Endothelial cell of umbilical vein (primary cell): Measurements from ENCODE around the gene DNAJC6. TPM values are rescaled to one million over a fixed set of nuclear protein-coding genes. Genes with fewer than 3 reads are reported as not detected.

Experiments
- BruUV-seq: library from RNA; stranded (reverse); fragments of 400-500 nt; replicated peaks from 2 replicates; lab custom pipeline; 2021; lab: Mats Ljungman, UMichigan
- CTCF ChIA-PET: fragments of 300-600, 350-600 bp; sonication (Branson Sonifier 250); formaldehyde crosslinking; loops from one replicate; lab custom pipeline; 2021; ENCODE audit warnings: antibody characterized with exemption, inconsistent platforms; lab: Charles Lee
- POLR2A ChIA-PET: fragments of 300-600, 350-600 bp; sonication (Branson Sonifier 250); formaldehyde crosslinking; loops from one replicate; lab custom pipeline; 2021; ENCODE audit warnings: antibody characterized with exemption, inconsistent platforms; lab: Charles Lee
- DNase-seq: peaks from one replicate; pipeline ENCODE4 v3.0.0-alpha.2; 2011; ENCODE audit warnings: low read depth, low spot score
- FAIRE-seq: peaks from 2 replicates; lab custom pipeline; 2011; peaks lifted over from hg19 to GRCh38; lab: Jason Lieb, UNC
- H2AFZ ChIP-seq: 2 replicates; pipeline ENCODE4 v1.6.0; 2012; ENCODE audit warnings: low read depth, low read length, control low read depth, inconsistent platforms
- H3K27ac ChIP-seq: 2 replicates; pipeline ENCODE4 v1.5.1; 2011; ENCODE audit warnings: low read depth, mild to moderate bottlenecking, control low read depth, low read length, moderate library complexity; ENCODE audit not compliant: insufficient read depth
- H3K27me3 ChIP-seq, 2 experiments: 2 replicates each; pipeline versions ENCODE4 v1.6.0 to v1.6.1; 2011; ENCODE audit warnings: low read length in 2 of 2, mixed read lengths in 1 of 2; ENCODE audit not compliant: control insufficient read depth in 2 of 2, insufficient read depth in 2 of 2
- H3K36me3 ChIP-seq, 2 experiments: 2 replicates in 1 of 2; 3 replicates in 1 of 2; pipeline ENCODE4 v1.5.1; 2011; ENCODE audit warnings: low read length in 2 of 2, mild to moderate bottlenecking in 1 of 2, moderate library complexity in 1 of 2; ENCODE audit not compliant: control insufficient read depth in 2 of 2, insufficient read depth in 2 of 2; ENCODE audit errors: extremely low read depth in 1 of 2
- H3K4me1 ChIP-seq: 3 replicates; pipeline ENCODE4 v1.5.1; 2011; ENCODE audit warnings: mild to moderate bottlenecking, low read length; ENCODE audit not compliant: control insufficient read depth, insufficient read depth; ENCODE audit errors: extremely low read depth
- H3K4me2 ChIP-seq: 2 replicates; pipeline ENCODE4 v1.6.1; 2011; ENCODE audit warnings: low read length, control low read depth, mixed read lengths; ENCODE audit not compliant: insufficient read depth
- H3K4me3 ChIP-seq, 3 experiments: fragments of 200-600 bp in 1 of 3; sonication (generic), shearing (Covaris generic) in 1 of 3; replicated peaks in 1 of 3; 2 replicates each; pipeline ENCODE4 v1.5.1; 2011 to 2016; ENCODE audit warnings: control low read depth in 3 of 3, low read length in 3 of 3, mild to moderate bottlenecking in 2 of 3, inconsistent platforms in 1 of 3, low read depth in 1 of 3, moderate library complexity in 1 of 3; ENCODE audit not compliant: insufficient read depth in 1 of 3
- H3K79me2 ChIP-seq: 2 replicates; pipeline ENCODE4 v1.6.0; 2012; ENCODE audit warnings: low read length, inconsistent platforms; ENCODE audit not compliant: control insufficient read depth, insufficient read depth
- H3K9ac ChIP-seq: replicated peaks from 2 replicates; pipeline ENCODE3; 2011; ENCODE audit warnings: low read length, control low read depth; ENCODE audit not compliant: insufficient read depth; ENCODE audit errors: extremely low read depth
- H3K9me1 ChIP-seq: replicated peaks from 3 replicates; pipeline ENCODE4 v1.6.0; 2011; ENCODE audit warnings: mild to moderate bottlenecking, low read length; ENCODE audit not compliant: control insufficient read depth, insufficient read depth; ENCODE audit errors: extremely low read depth
- H3K9me3 ChIP-seq: replicated peaks from 2 replicates; pipeline ENCODE4 v1.5.1; 2012; ENCODE audit warnings: low read length, inconsistent platforms; ENCODE audit not compliant: control insufficient read depth, insufficient read depth
- H4K20me1 ChIP-seq: replicated peaks from 2 replicates; pipeline ENCODE3; 2011; ENCODE audit warnings: mild to moderate bottlenecking, low read length; ENCODE audit not compliant: control insufficient read depth, insufficient read depth; ENCODE audit errors: extremely low read depth
- EZH2 ChIP-seq: IDR thresholded peaks from 2 replicates; pipeline ENCODE4 v1.6.1; 2012; ENCODE audit warnings: borderline replicate concordance, low read depth, mild to moderate bottlenecking, moderate library complexity, low read length, inconsistent platforms; ENCODE audit not compliant: severe bottlenecking
- FOS ChIP-seq: IDR thresholded peaks from 2 replicates; pipeline ENCODE4 v1.6.1; 2011; ENCODE audit warnings: mild to moderate bottlenecking, low read length, moderate library complexity, borderline replicate concordance; ENCODE audit not compliant: insufficient read depth
- GATA2 ChIP-seq: IDR thresholded peaks from 2 replicates; pipeline ENCODE4 v1.7.0; 2011; ENCODE audit warnings: low read depth, mild to moderate bottlenecking, moderate library complexity, mixed read lengths, low read length; ENCODE audit not compliant: insufficient read length, insufficient read depth
- JUN ChIP-seq: IDR thresholded peaks from 2 replicates; pipeline ENCODE4 v1.6.1; 2011; ENCODE audit warnings: borderline replicate concordance, low read depth; ENCODE audit not compliant: insufficient read length, insufficient read depth
- MYC ChIP-seq: IDR thresholded peaks from one replicate; pipeline ENCODE4 v1.6.1; 2011; ENCODE audit warnings: mild to moderate bottlenecking, low read depth, low read length
- POLR2A ChIP-seq: IDR thresholded peaks from 2 replicates; pipeline ENCODE4 v1.6.1; 2012; ENCODE audit warnings: low read depth, mild to moderate bottlenecking, control low read depth, low read length
- POLR2AphosphoS5 ChIP-seq: IDR thresholded peaks from 2 replicates; pipeline ENCODE4 v1.6.1; 2012; ENCODE audit warnings: low read depth, mild to moderate bottlenecking, control low read depth, low read length, moderate library complexity; ENCODE audit not compliant: insufficient read depth
- dilution Hi-C: fragments of 300-500 bp; cut with MboI; formaldehyde crosslinking; loops from one replicate; pipeline ENCODE4 v1.15.0; 2019; ENCODE audit warnings: low sequenced_read_pairs; ENCODE audit not compliant: extremely low pct_ligation_motif_present
- intact Hi-C: fragments of 100-400 bp; cut with micrococcal nuclease; formaldehyde crosslinking; loops from one replicate; pipeline ENCODE4 v1.10.0; 2022
- polyA plus RNA-seq, 4 experiments: library from polyadenylated mRNA; depleted of rRNA in 3 of 4; stranded (reverse) in 3 of 4; unstranded in 1 of 4; fragments of >200 nt; gene quantifications; 2 replicates each; pipeline versions ENCODE4 v1.2.1 to v1.2.3, GENCODE V29; 2011 to 2012; ENCODE audit warnings: missing spikeins in 1 of 4
- total RNA-seq: library from RNA; stranded (reverse); gene quantifications from 2 replicates; pipeline ENCODE4 v1.2.3, GENCODE V29; 2021
- TF ChIP-seq, protein P1 (sequence below): IDR thresholded peaks from 2 replicates; pipeline ENCODE4 v1.6.1; 2011; ENCODE audit not compliant: insufficient read depth, insufficient read length
- TF ChIP-seq, protein P2 (sequence below), 2 donors: IDR thresholded peaks; 1 replicate in 1 of 2; 2 replicates in 1 of 2; pipeline ENCODE4 v1.5.1; 2011; ENCODE audit warnings: low read length in 2 of 2, mild to moderate bottlenecking in 2 of 2, moderate library complexity in 2 of 2, control low read depth in 1 of 2, inconsistent platforms in 1 of 2, low read depth in 1 of 2; ENCODE audit not compliant: insufficient read depth in 1 of 2; ENCODE audit errors: extremely low read depth in 1 of 2

Gene DNAJC6
- total and polyA plus RNA-seq, 2 donors (not counting 3 experiments of a cell fraction or from before 2014, with no cell fraction given) = 2.3 to 4.9 TPM

DNA sequence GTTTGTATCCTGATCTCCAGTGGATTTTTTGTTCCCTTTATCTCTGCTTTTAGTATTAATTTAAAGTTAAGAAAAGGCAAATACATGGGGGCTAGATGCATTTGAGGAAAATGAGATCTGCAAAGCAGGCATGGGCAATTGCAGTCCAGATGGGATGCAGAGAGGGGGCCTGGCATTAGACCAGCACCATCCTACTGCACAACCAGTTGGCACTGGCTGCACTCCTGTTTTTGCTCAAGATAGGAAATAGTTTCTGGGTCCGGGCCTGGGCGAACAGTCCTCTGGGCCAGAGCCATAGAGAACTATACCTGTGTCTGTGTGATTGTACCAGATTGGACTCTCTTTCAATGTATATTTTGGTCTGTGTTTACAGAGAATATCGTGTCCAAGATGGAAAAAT lies 77.1 kb downstream of the DNAJC6 start:
- no peak for FAIRE-seq
- no peaks in the 10 kb centered on the region for H3K36me3 ChIP-seq
- no peaks in the 10 kb centered on the region for H3K27me3 ChIP-seq
- ChIA-PET POLR2A (no interaction called here), CTCF (no interaction called here)
- H3K4me2 ChIP-seq = no peak overlapping the region
- no peak overlapping the region for H3K9ac ChIP-seq
- DNase-seq = no peak
- peaks cover 10% of the 10 kb centered on the region for H3K4me1 ChIP-seq
- intact Hi-C loops = no loop called here
- H3K27ac ChIP-seq = no peak overlapping the region
- H3K79me2 ChIP-seq = no peaks in the 10 kb centered on the region
- H2AFZ ChIP-seq = no peak overlapping the region
- no peaks in the 10 kb centered on the region for H3K9me3 ChIP-seq
- no peaks in the 10 kb centered on the region for H3K9me1 ChIP-seq
- dilution Hi-C loops = no loop called here
- TF ChIP-seq JUN = no peak
- TF ChIP-seq, protein P1, sequence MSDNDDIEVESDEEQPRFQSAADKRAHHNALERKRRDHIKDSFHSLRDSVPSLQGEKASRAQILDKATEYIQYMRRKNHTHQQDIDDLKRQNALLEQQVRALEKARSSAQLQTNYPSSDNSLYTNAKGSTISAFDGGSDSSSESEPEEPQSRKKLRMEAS = no peak
- TF ChIP-seq POLR2AphosphoS5 = no peak
- TF ChIP-seq, protein P2, sequence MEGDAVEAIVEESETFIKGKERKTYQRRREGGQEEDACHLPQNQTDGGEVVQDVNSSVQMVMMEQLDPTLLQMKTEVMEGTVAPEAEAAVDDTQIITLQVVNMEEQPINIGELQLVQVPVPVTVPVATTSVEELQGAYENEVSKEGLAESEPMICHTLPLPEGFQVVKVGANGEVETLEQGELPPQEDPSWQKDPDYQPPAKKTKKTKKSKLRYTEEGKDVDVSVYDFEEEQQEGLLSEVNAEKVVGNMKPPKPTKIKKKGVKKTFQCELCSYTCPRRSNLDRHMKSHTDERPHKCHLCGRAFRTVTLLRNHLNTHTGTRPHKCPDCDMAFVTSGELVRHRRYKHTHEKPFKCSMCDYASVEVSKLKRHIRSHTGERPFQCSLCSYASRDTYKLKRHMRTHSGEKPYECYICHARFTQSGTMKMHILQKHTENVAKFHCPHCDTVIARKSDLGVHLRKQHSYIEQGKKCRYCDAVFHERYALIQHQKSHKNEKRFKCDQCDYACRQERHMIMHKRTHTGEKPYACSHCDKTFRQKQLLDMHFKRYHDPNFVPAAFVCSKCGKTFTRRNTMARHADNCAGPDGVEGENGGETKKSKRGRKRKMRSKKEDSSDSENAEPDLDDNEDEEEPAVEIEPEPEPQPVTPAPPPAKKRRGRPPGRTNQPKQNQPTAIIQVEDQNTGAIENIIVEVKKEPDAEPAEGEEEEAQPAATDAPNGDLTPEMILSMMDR (IDR thresholded peaks at IDR 0.05; ENCODE audit: extremely low read depth in 1 of 2, insufficient read depth in 1 of 2, low read depth in 1 of 2, low read length in 2 of 2) = no peak
- no peak for TF ChIP-seq POLR2A
- TF ChIP-seq GATA2 = no peak
- TF ChIP-seq EZH2 = no peak
- TF ChIP-seq FOS = no peak
- no peak for TF ChIP-seq MYC
- BruUV-seq = no TSS peak
- no peak overlapping the region for H3K4me3 ChIP-seq
- no peaks in the 10 kb centered on the region for H4K20me1 ChIP-seq
